Measurements from ENCODE around the gene KRTAP22-2.

- TF ChIP-seq CTCF (IDR thresholded peaks at IDR 0.05) (no peak), POLR2A (IDR thresholded peaks at IDR 0.05; ENCODE audit: low read length) (no peak), MAX (IDR thresholded peaks at IDR 0.05) (no peak), PBX3 (IDR thresholded peaks at IDR 0.05) (no peak), EP300 (IDR thresholded peaks at IDR 0.05) (no peak), HOXA7 (CRISPR knock-in tag; IDR thresholded peaks at IDR 0.05) (no peak), TP53 (CRISPR knock-in tag; IDR thresholded peaks at IDR 0.05) (no peak), RFX5 (IDR thresholded peaks at IDR 0.05) (no peak), NFE2L2 (conservative IDR thresholded peaks at IDR 0.05; ENCODE audit: low read length) (no peak), REST (IDR thresholded peaks at IDR 0.05) (no peak)
Measured at GRCh38 chr21:30638686-30639085, 48.5 kb upstream of the KRTAP22-2 start.

Measured in A549 (cell line).